GM23338 (cell line): ENCODE results near the gene EML4. TPM values are rescaled to one million over a fixed set of nuclear protein-coding genes. Genes with fewer than 3 reads are reported as not detected.

ENCODE experiments used
- ATAC-seq: fragments of 200-7000 bp; cut with Tn5 transposase; 3 replicates; pipeline ENCODE4 v1.9.1; 2020
- DNase-seq: peaks from one replicate; pipeline ENCODE4 v3.0.0-alpha.2; 2015; ENCODE audit warnings: low spot score
- H2AFZ ChIP-seq: fragments of 200-600 bp; sonication (generic); 2 replicates; pipeline ENCODE4 v1.8.0; 2016; ENCODE audit warnings: antibody characterized with exemption, mild to moderate bottlenecking, moderate library complexity
- H3F3A ChIP-seq: fragments of 200-600 bp; sonication (generic); replicated peaks from 2 replicates; pipeline ENCODE4 v1.8.0; 2017; ENCODE audit warnings: antibody characterized with exemption, mixed run types, low read depth
- H3K27ac ChIP-seq: fragments of 200-600 bp; sonication (generic); 2 replicates; pipeline ENCODE4 v1.6.1; 2016; ENCODE audit warnings: low read depth
- H3K27me3 ChIP-seq: fragments of 200-600 bp; sonication (generic); 2 replicates; pipeline ENCODE4 v1.8.0; 2016; ENCODE audit warnings: mild to moderate bottlenecking, mixed run types, moderate library complexity; ENCODE audit not compliant: insufficient read depth
- H3K36me3 ChIP-seq: fragments of 200-600 bp; sonication (generic); 2 replicates; pipeline ENCODE4 v1.8.0; 2016; ENCODE audit warnings: mild to moderate bottlenecking; ENCODE audit not compliant: insufficient read depth
- H3K4me1 ChIP-seq: fragments of 200-600 bp; sonication (generic); 2 replicates; pipeline ENCODE4 v1.8.0; 2016; ENCODE audit warnings: mild to moderate bottlenecking, moderate library complexity; ENCODE audit not compliant: insufficient read depth
- H3K4me2 ChIP-seq: fragments of 200-600 bp; sonication (generic); 2 replicates; pipeline ENCODE4 v1.7.1; 2017; ENCODE audit warnings: mixed run types
- H3K4me3 ChIP-seq: fragments of 200-600 bp; sonication (generic); 2 replicates; pipeline ENCODE4 v1.6.1; 2016; ENCODE audit warnings: mixed run types
- H3K79me2 ChIP-seq: fragments of 200-600 bp; sonication (generic); replicated peaks from 2 replicates; pipeline ENCODE4 v1.8.0; 2017; ENCODE audit warnings: mild to moderate bottlenecking; ENCODE audit not compliant: insufficient read depth
- H3K9me2 ChIP-seq: fragments of 200-600 bp; sonication (generic); 2 replicates; pipeline ENCODE4 v1.8.0; 2017; ENCODE audit not compliant: insufficient read depth
- H4K20me1 ChIP-seq: fragments of 200-600 bp; sonication (generic); replicated peaks from 2 replicates; pipeline ENCODE4 v1.8.0; 2017; ENCODE audit warnings: mild to moderate bottlenecking; ENCODE audit not compliant: insufficient read depth
- H3K27ac Mint-ChIP-seq: 2 replicates; pipeline ENCODE4 v1.8.0; 2020; ENCODE audit warnings: inconsistent platforms, mild to moderate bottlenecking, moderate library complexity, mixed read lengths
- H3K27me3 Mint-ChIP-seq: 3 replicates; pipeline ENCODE4 v1.8.0; 2022; ENCODE audit warnings: low read depth, mild to moderate bottlenecking, moderate library complexity, mixed read lengths, inconsistent platforms; ENCODE audit not compliant: insufficient read depth, poor library complexity
- H3K36me3 Mint-ChIP-seq: 3 replicates; pipeline ENCODE4 v1.8.0; 2021; ENCODE audit warnings: low read depth, mild to moderate bottlenecking, inconsistent platforms, moderate library complexity, mixed read lengths
- H3K4me1 Mint-ChIP-seq: 3 replicates; pipeline ENCODE4 v1.8.0; 2020; ENCODE audit warnings: mild to moderate bottlenecking, inconsistent platforms, mixed read lengths
- H3K4me3 Mint-ChIP-seq: 3 replicates; pipeline ENCODE4 v1.8.0; 2021; ENCODE audit warnings: moderate library complexity, mild to moderate bottlenecking, inconsistent platforms, mixed read lengths
- H3K9me3 Mint-ChIP-seq: 3 replicates; pipeline ENCODE4 v1.8.0; 2020; ENCODE audit warnings: moderate library complexity, mild to moderate bottlenecking, inconsistent platforms, mixed read lengths
- CREB1 ChIP-seq: fragments of 250-450 bp; sonication (Bioruptor Pico); IDR thresholded peaks from 2 replicates; pipeline ENCODE4 v1.5.0; 2020; ENCODE audit warnings: low read depth, mild to moderate bottlenecking, moderate library complexity
- CTCF ChIP-seq, 2 experiments: fragments of 200-600 bp in 1 of 2; sonication (generic) in 1 of 2; conservative IDR thresholded peaks; 2 replicates each; pipeline versions ENCODE4 v1.5.1 to v1.6.1; 2016 to 2017; ENCODE audit warnings: antibody characterized with exemption in 2 of 2, low read depth in 2 of 2, mild to moderate bottlenecking in 2 of 2, moderate library complexity in 1 of 2
- EZH2 ChIP-seq: fragments of 200-600 bp; sonication (generic); IDR thresholded peaks from one replicate; pipeline ENCODE4 v1.8.0; 2017; ENCODE audit warnings: antibody characterized with exemption, mild to moderate bottlenecking, low read depth; ENCODE audit not compliant: unreplicated experiment
- EZH2phosphoT487 ChIP-seq: fragments of 200-600 bp; sonication (generic); IDR thresholded peaks from one replicate; pipeline ENCODE4 v1.8.1; 2018; ENCODE audit warnings: antibody characterized with exemption; ENCODE audit not compliant: unreplicated experiment
- JUNB ChIP-seq: IDR thresholded peaks from one replicate; pipeline ENCODE4 v1.6.1; 2016; ENCODE audit warnings: antibody characterized with exemption; ENCODE audit not compliant: unreplicated experiment
- NANOG ChIP-seq: IDR thresholded peaks from 2 replicates; pipeline ENCODE4 v1.6.1; 2016; ENCODE audit warnings: antibody characterized with exemption, borderline replicate concordance
- POLR2AphosphoS5 ChIP-seq: IDR thresholded peaks from 2 replicates; pipeline ENCODE4 v1.6.1; 2016; ENCODE audit warnings: antibody characterized with exemption, low read depth
- REST ChIP-seq: IDR thresholded peaks from one replicate; pipeline ENCODE4 v1.6.1; 2018; ENCODE audit warnings: antibody characterized with exemption; ENCODE audit not compliant: unreplicated experiment
- STAT1 ChIP-seq: IDR thresholded peaks from one replicate; pipeline ENCODE4 v1.6.1; 2016; ENCODE audit warnings: antibody characterized with exemption; ENCODE audit not compliant: unreplicated experiment
- ZNF114 ChIP-seq: fragments of 250-450 bp; sonication (Bioruptor Pico); IDR thresholded peaks from 2 replicates; pipeline ENCODE4 v1.5.0; 2020; ENCODE audit warnings: mild to moderate bottlenecking, moderate library complexity
- ZNF331 ChIP-seq: fragments of 250-450 bp; sonication (Bioruptor Pico); IDR thresholded peaks from 2 replicates; pipeline ENCODE4 v1.5.0; 2020; ENCODE audit warnings: low read depth, mild to moderate bottlenecking, moderate library complexity
- polyA plus RNA-seq: library from polyadenylated mRNA; unstranded; fragments of >200 nt; fragmentation: Nextera tagmentation; extraction: Ambion mirVana; gene quantifications from 2 replicates; pipeline ENCODE4 v1.2.1, GENCODE V29; 2016
- total RNA-seq: library from RNA; depleted of rRNA; stranded (reverse); fragments of >200 nt; shearing (Covaris generic); gene quantifications from 2 replicates; pipeline ENCODE4 v1.2.3, GENCODE V29; 2014
- TF ChIP-seq, protein P1 (sequence below): IDR thresholded peaks from 2 replicates; pipeline ENCODE4 v1.6.1; 2016; ENCODE audit warnings: antibody characterized with exemption

Gene EML4
- total and polyA plus RNA-seq, 2 experiments from 2014 or later = 65.3 to 115 TPM

- Mint-ChIP-seq H3K27me3 (no peaks in the 10 kb centered on the region), H3K27ac (no peak overlapping the region), H3K36me3 (no peaks in the 10 kb centered on the region), H3K4me3 (no peak overlapping the region; the same call in 2 of the 3 replicates), H3K4me1 (peaks cover 26% of the 10 kb centered on the region), H3K9me3 (no peaks in the 10 kb centered on the region)
- peak overlapping the region; percentile 67 for H3K4me2 ChIP-seq
- ATAC-seq (peak; percentile 12; the same call in 2 of the 3 replicates), DNase-seq (no peak)
- no peaks in the 10 kb centered on the region for H3K79me2 ChIP-seq
- TF ChIP-seq, protein P1, sequence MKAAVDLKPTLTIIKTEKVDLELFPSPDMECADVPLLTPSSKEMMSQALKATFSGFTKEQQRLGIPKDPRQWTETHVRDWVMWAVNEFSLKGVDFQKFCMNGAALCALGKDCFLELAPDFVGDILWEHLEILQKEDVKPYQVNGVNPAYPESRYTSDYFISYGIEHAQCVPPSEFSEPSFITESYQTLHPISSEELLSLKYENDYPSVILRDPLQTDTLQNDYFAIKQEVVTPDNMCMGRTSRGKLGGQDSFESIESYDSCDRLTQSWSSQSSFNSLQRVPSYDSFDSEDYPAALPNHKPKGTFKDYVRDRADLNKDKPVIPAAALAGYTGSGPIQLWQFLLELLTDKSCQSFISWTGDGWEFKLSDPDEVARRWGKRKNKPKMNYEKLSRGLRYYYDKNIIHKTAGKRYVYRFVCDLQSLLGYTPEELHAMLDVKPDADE = no peak
- TF ChIP-seq STAT1 (no peak), CTCF (conservative IDR thresholded peaks at IDR 0.05; ENCODE audit: low read depth in 2 of 2) (no peak), CREB1 (CRISPR knock-in tag) (no peak), EZH2phosphoT487 (no peak), POLR2AphosphoS5 (no peak), ZNF114 (CRISPR knock-in tag) (no peak), JUNB (no peak), EZH2 (no peak), NANOG (no peak)
- H3K27me3 ChIP-seq = no peaks in the 10 kb centered on the region
- H4K20me1 ChIP-seq = no peaks in the 10 kb centered on the region
- H3F3A ChIP-seq = no peaks in the 10 kb centered on the region; the same call in 1 of the 2 replicates
- peaks cover 24% of the 10 kb centered on the region for H3K4me1 ChIP-seq
- H3K27ac ChIP-seq = no peak overlapping the region
- no peaks in the 10 kb centered on the region for H3K36me3 ChIP-seq
- peak overlapping the region; percentile 46; the same call in 1 of the 2 replicates for H3K4me3 ChIP-seq
- no peaks in the 10 kb centered on the region for H3K9me2 ChIP-seq
- H2AFZ ChIP-seq = peak overlapping the region; percentile 43
These were observed 26.5 kb upstream of the EML4 start for GRCh38 chr2:42142547-42143184.

- Mint-ChIP-seq H3K27ac (no peak overlapping the region), H3K4me1 (peaks cover 6% of the 10 kb centered on the region), H3K27me3 (peaks cover 2% of the 10 kb centered on the region), H3K9me3 (no peaks in the 10 kb centered on the region; the same call in 2 of the 3 replicates), H3K4me3 (no peak overlapping the region), H3K36me3 (no peaks in the 10 kb centered on the region)
- H3K9me2 ChIP-seq = no peaks in the 10 kb centered on the region
- 0 out of 2 replicates have a peak overlapping the region, but pooled peaks have one; percentile 61 for H2AFZ ChIP-seq
- H3F3A ChIP-seq = no peaks in the 10 kb centered on the region; the same call in 1 of the 2 replicates
- H4K20me1 ChIP-seq = no peaks in the 10 kb centered on the region
- no peak overlapping the region for H3K4me3 ChIP-seq
- no peaks in the 10 kb centered on the region for H3K27me3 ChIP-seq
- H3K79me2 ChIP-seq = no peaks in the 10 kb centered on the region
- DNase-seq = no peak
- peaks cover 6% of the 10 kb centered on the region for H3K4me1 ChIP-seq
- no peak overlapping the region for H3K27ac ChIP-seq
- ATAC-seq = 0 out of 3 replicates have a peak, but pooled peaks have one; percentile 30
- no peaks in the 10 kb centered on the region for H3K36me3 ChIP-seq
- H3K4me2 ChIP-seq = no peak overlapping the region
- TF ChIP-seq ZNF114 (CRISPR knock-in tag) (no peak), CTCF (conservative IDR thresholded peaks at IDR 0.05; ENCODE audit: low read depth in 2 of 2) (no peak), REST (no peak), POLR2AphosphoS5 (no peak), EZH2 (no peak), ZNF331 (CRISPR knock-in tag) (no peak), NANOG (no peak), EZH2phosphoT487 (no peak)
- TF ChIP-seq, protein P1 = no peak
These were observed 21.4 kb upstream of the EML4 start for GRCh38 chr2:42147641-42148274.
